Measurements from ENCODE around the gene LIMS2. TPM values are rescaled to one million over a fixed set of nuclear protein-coding genes. Genes with fewer than 3 reads are reported as not detected.

Gene LIMS2
- total and polyA plus RNA-seq, 2 of the 8 experiments (the other 6 are each of a cell fraction or from before 2014, with no cell fraction given): 3.3 to 4.8 TPM

DNA sequence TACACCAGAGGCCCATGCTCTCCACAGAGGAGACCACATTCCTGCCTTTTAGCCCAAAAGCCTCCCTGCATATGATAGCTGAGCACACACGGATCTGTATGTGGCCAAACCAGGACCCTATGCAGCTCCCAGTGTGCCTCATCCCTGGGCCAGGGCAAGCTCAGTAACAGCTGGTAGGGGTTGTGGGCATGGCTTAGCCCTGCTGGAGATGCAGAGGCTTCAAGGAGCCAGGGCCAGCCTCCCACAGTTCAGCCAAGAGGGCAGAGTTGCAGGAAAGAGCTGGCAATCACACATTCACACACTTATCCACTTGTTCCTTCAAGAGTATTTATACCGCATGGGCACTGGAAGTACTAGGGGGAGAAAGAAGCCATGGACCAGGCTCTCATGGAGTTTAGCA lies 1.6 kb upstream of the LIMS2 start:
- no peak overlapping the region for H3K9ac ChIP-seq (replicated peaks in 1 of 4; ENCODE audit: extremely low read depth in 1 of 4, low read depth in 3 of 4, low read length in 3 of 4)
- no peak overlapping the region for H2AK5ac ChIP-seq (ENCODE audit: low read depth, low read length)
- no peak overlapping the region for H2BK5ac ChIP-seq (ENCODE audit: low read depth, low read length)
- no peak for DNase-seq (ENCODE audit: low read depth in 1 of 2, low spot score in 2 of 2)
- H3K27ac ChIP-seq (ENCODE audit: low read depth, low read length): no peak overlapping the region
- no peak overlapping the region for H3K56ac ChIP-seq (replicated peaks; ENCODE audit: insufficient read length, low read depth, low read length)
- TF ChIP-seq KDM1A (IDR thresholded peaks at IDR 0.05; ENCODE audit: borderline replicate concordance, low read length): no peak
- TF ChIP-seq TAF1 (IDR thresholded peaks at IDR 0.05; ENCODE audit: low read depth, low read length): no peak
- no peak for FAIRE-seq
- H3K9me3 ChIP-seq (ENCODE audit: insufficient read depth in 2 of 2, low read depth in 1 of 2, low read length in 1 of 2): no peaks in the 10 kb centered on the region
- H4K5ac ChIP-seq (ENCODE audit: insufficient read length, low read depth, low read length): no peak overlapping the region
- H3K4me3 ChIP-seq (ENCODE audit: extremely low read depth in 1 of 4, insufficient read depth in 2 of 4, low read depth in 3 of 4, low read length in 4 of 4): no peak overlapping the region
- POLR2A ChIA-PET (ENCODE audit: partially characterized antibody): interaction anchor here (2.3 to 4.9 kb wide), 2 partner anchors 13 to 25 kb away, joined by 10 to 21 read pairs; partner anchors contain the start of gene SFT2D3
- CTCF ChIA-PET (ENCODE audit: partially characterized antibody): interaction anchor here (1.5 to 4.1 kb wide), 6 partner anchors 8 to 86 kb away, joined by 3 to 34 read pairs (median 7); no protein-coding TSS in a partner anchor
- H3K4ac ChIP-seq (replicated peaks; ENCODE audit: insufficient read length, low read depth, low read length): no peak overlapping the region
- H4K91ac ChIP-seq (replicated peaks; ENCODE audit: insufficient read length, low read length): no peak overlapping the region
- H2BK20ac ChIP-seq (ENCODE audit: low read length): no peak overlapping the region
- H3K18ac ChIP-seq (ENCODE audit: extremely low read depth, low read length): no peak overlapping the region
- peaks cover 2% of the 10 kb centered on the region; the same call in 1 of the 2 replicates for H3K23me2 ChIP-seq (ENCODE audit: low read depth, low read length)
- peaks cover 0 to 5% (median 2%) of the 10 kb centered on the region in 4 experiments; a peak in 4 of 7 replicates for H3K4me1 ChIP-seq (replicated peaks in 1 of 4; ENCODE audit: control insufficient read depth in 3 of 4, insufficient read depth in 4 of 4, low read length in 3 of 4)
- no peaks in the 10 kb centered on the region for H4K20me1 ChIP-seq (replicated peaks in 1 of 2; ENCODE audit: control insufficient read depth in 1 of 2, insufficient read depth in 2 of 2, low read length in 2 of 2)
- no peaks in the 10 kb centered on the region for H3K79me2 ChIP-seq (ENCODE audit: control insufficient read depth in 1 of 2, insufficient read depth in 2 of 2, low read length in 2 of 2)
- 83% methylated on average over 2 of the region's 2 CpGs; no CpG with 5 or more reads in 1 of the 2 experiments for WGBS, 2 experiments (ENCODE audit: extremely low coverage in 1 of 2, insufficient coverage in 1 of 2, insufficient read length in 1 of 2, insufficient replicate concordance in 2 of 2, low coverage in 1 of 2, low lambda C conversion rate in 2 of 2, missing lambda C conversion rate in 1 of 2)
- H3K23ac ChIP-seq (ENCODE audit: insufficient read length): no peak overlapping the region
- H4K8ac ChIP-seq (ENCODE audit: extremely low read depth, insufficient read depth, low read length): no peak overlapping the region
- no peak overlapping the region for H3K14ac ChIP-seq (ENCODE audit: insufficient read length)
- no peaks in the 10 kb centered on the region for H3K36me3 ChIP-seq (ENCODE audit: control insufficient read depth in 2 of 4, insufficient read depth in 4 of 4, low read length in 3 of 4)
- no peak overlapping the region for H2AFZ ChIP-seq (ENCODE audit: low read length)
- no peak overlapping the region for H3K4me2 ChIP-seq (ENCODE audit: insufficient read depth in 1 of 2, low read depth in 2 of 2, low read length in 2 of 2)
- no peak overlapping the region for H2BK15ac ChIP-seq (ENCODE audit: low read length)
- H3K79me1 ChIP-seq (ENCODE audit: low read depth, low read length): peaks cover 2% of the 10 kb centered on the region; the same call in 1 of the 2 replicates
- no peak overlapping the region for H2BK12ac ChIP-seq (ENCODE audit: low read depth, low read length)
- H2BK120ac ChIP-seq (replicated peaks; ENCODE audit: low read depth, low read length): no peak overlapping the region
- H3K27me3 ChIP-seq (replicated peaks in 1 of 4; ENCODE audit: control insufficient read depth in 3 of 4, extremely low read depth in 1 of 4, insufficient read depth in 3 of 4, low read length in 3 of 4): peaks cover 10 to 57% (median 33%) of the 10 kb centered on the region in 4 experiments
